ENCODE data around the gene KRT73. TPM values are rescaled to one million over a fixed set of nuclear protein-coding genes. Genes with fewer than 3 reads are reported as not detected.

KRT73 gene
- total and polyA plus RNA-seq, 2 of the 8 experiments (the other 6 are each of a cell fraction or from before 2014, with no cell fraction given), result not detected

DNA sequence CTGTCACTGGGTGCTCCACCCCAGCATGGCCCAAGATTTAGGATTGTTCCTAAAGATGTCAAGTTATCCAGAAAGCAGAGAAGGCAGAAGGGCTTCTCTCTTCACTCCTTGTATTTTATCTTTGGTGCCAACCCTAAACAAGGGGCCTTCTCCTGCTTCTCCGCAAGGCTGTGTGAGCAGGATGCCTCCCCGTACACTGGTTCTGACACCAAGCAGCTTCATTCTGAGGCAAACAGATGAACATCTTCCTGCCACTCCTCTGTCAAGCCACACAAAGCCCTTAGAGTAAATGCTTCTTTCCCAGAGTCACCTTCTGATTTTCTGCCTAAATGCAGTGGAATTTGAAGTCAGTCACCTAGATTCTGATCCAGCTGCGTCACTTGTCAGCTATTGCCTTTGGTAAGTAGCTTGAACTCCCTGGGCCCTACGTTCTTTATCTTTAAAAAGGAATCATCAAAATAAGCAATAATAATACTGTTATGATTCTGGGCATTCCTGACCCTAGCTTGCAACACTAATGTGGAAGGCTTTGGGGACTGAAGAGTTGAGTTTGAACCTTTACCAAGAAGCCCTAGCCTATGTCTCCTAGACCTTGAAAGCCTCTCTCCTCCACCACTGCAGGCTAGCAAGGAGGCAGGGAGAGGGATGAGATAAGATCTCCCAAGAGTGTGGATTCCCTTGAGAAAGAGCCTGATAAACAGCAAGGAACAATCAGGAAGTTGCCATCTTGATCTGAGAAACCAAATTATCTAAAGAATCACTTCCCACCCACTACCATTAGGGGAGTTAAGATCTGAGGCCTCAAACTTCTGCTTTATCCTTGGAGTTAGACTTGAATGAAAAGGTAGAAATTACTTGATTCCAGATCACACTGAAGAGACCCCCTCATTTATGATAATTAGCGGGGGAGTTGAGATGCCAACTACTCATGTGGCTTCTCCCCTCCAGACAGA is 5.7 kb downstream of the KRT73 start:
- Histone ChIP-seq H3K4me2 (ENCODE audit: insufficient read depth in 1 of 2, low read depth in 2 of 2, low read length in 2 of 2) (no peak overlapping the region), H4K91ac (replicated peaks; ENCODE audit: insufficient read length, low read length) (no peak overlapping the region), H3K27me3 (replicated peaks in 1 of 4; ENCODE audit: control insufficient read depth in 3 of 4, extremely low read depth in 1 of 4, insufficient read depth in 3 of 4, low read length in 3 of 4) (no peaks in the 10 kb centered on the region), H3K4ac (replicated peaks; ENCODE audit: insufficient read length, low read depth, low read length) (no peak overlapping the region), H2AFZ (ENCODE audit: low read length) (no peak overlapping the region), H4K8ac (ENCODE audit: extremely low read depth, insufficient read depth, low read length) (no peak overlapping the region), H3K14ac (ENCODE audit: insufficient read length) (no peak overlapping the region), H3K4me1 (replicated peaks in 1 of 4; ENCODE audit: control insufficient read depth in 3 of 4, insufficient read depth in 4 of 4, low read length in 3 of 4) (peaks cover 0 to 3% (median 0%) of the 10 kb centered on the region in 4 experiments; a peak in 1 of 7 replicates), H2BK12ac (ENCODE audit: low read depth, low read length) (no peak overlapping the region), H3K79me1 (ENCODE audit: low read depth, low read length) (no peaks in the 10 kb centered on the region), H2AK5ac (ENCODE audit: low read depth, low read length) (no peak overlapping the region), H3K56ac (replicated peaks; ENCODE audit: insufficient read length, low read depth, low read length) (no peak overlapping the region), H3K9me3 (ENCODE audit: insufficient read depth in 2 of 2, low read depth in 1 of 2, low read length in 1 of 2) (no peaks in the 10 kb centered on the region), H2BK15ac (ENCODE audit: low read length) (no peak overlapping the region), H3K23me2 (ENCODE audit: low read depth, low read length) (no peaks in the 10 kb centered on the region), H3K23ac (ENCODE audit: insufficient read length) (no peak overlapping the region), H2BK5ac (ENCODE audit: low read depth, low read length) (no peak overlapping the region), H2BK120ac (replicated peaks; ENCODE audit: low read depth, low read length) (no peak overlapping the region), H4K20me1 (replicated peaks in 1 of 2; ENCODE audit: control insufficient read depth in 1 of 2, insufficient read depth in 2 of 2, low read length in 2 of 2) (no peaks in the 10 kb centered on the region), H3K79me2 (ENCODE audit: control insufficient read depth in 1 of 2, insufficient read depth in 2 of 2, low read length in 2 of 2) (no peaks in the 10 kb centered on the region), H3K36me3 (ENCODE audit: control insufficient read depth in 2 of 4, insufficient read depth in 4 of 4, low read length in 3 of 4) (no peaks in the 10 kb centered on the region), H2BK20ac (ENCODE audit: low read length) (no peak overlapping the region), H4K5ac (ENCODE audit: insufficient read length, low read depth, low read length) (no peak overlapping the region), H3K9ac (replicated peaks in 1 of 4; ENCODE audit: extremely low read depth in 1 of 4, low read depth in 3 of 4, low read length in 3 of 4) (no peak overlapping the region), H3K27ac (ENCODE audit: low read depth, low read length) (no peak overlapping the region), H3K4me3 (ENCODE audit: extremely low read depth in 1 of 4, insufficient read depth in 2 of 4, low read depth in 3 of 4, low read length in 4 of 4) (no peak overlapping the region), H3K18ac (ENCODE audit: extremely low read depth, low read length) (no peak overlapping the region)
- ChIA-PET CTCF (ENCODE audit: partially characterized antibody) (interaction anchor here (0.9 to 3.6 kb wide), 9 partner anchors 12 to 272 kb away, joined by 3 to 13 read pairs (median 4); no protein-coding TSS in a partner anchor), POLR2A (ENCODE audit: partially characterized antibody) (no interaction called here)
- FAIRE-seq (no peak), DNase-seq (ENCODE audit: low read depth in 1 of 2, low spot score in 2 of 2) (no peak)
- TF ChIP-seq FOSL1 (IDR thresholded peaks at IDR 0.05; ENCODE audit: insufficient read depth, low read depth, low read length), result no peak
- no peak for TF ChIP-seq MAFK (IDR thresholded peaks at IDR 0.05; ENCODE audit: low read depth, low read length)
- no peak for TF ChIP-seq POU5F1 (IDR thresholded peaks at IDR 0.05; ENCODE audit: low read depth, low read length)
- TF ChIP-seq SUZ12 (IDR thresholded peaks at IDR 0.05; ENCODE audit: low read length), result no peak
- no peak for TF ChIP-seq JUN (IDR thresholded peaks at IDR 0.05; ENCODE audit: low read depth, low read length)
- no peak for TF ChIP-seq GTF2F1 (IDR thresholded peaks at IDR 0.05; ENCODE audit: borderline replicate concordance, low read depth, low read length)
- 88% methylated on average over 5 of the region's 5 CpGs; no CpG with 5 or more reads in 1 of the 2 experiments for WGBS, 2 experiments (ENCODE audit: extremely low coverage in 1 of 2, insufficient coverage in 1 of 2, insufficient read length in 1 of 2, insufficient replicate concordance in 2 of 2, low coverage in 1 of 2, low lambda C conversion rate in 2 of 2, missing lambda C conversion rate in 1 of 2)

All from H1 (cell line).